GM12878 (cell line): ENCODE data around the gene LGALS9. TPM values are rescaled to one million over a fixed set of nuclear protein-coding genes. Genes with fewer than 3 reads are reported as not detected.

Source experiments
- ATAC-seq: fragments of 200-7000 bp; cut with Tn5 transposase; 3 replicates; pipeline ENCODE4 v1.9.1; 2020; ENCODE audit warnings: mild to moderate bottlenecking, moderate library complexity
- BruUV-seq: library from RNA; stranded (reverse); fragments of 400-500 nt; replicated peaks from 2 replicates; lab custom pipeline; 2021; lab: Mats Ljungman, UMichigan
- CTCF ChIA-PET: fragments of 300-600 bp; sonication (Branson Sonifier 250); formaldehyde crosslinking; extraction: SDS; loops from one replicate; lab custom pipeline; 2021; ENCODE audit warnings: inconsistent platforms; lab: Yijun Ruan, JAX
- POLR2A ChIA-PET: fragments of 350-600 bp; formaldehyde crosslinking; extraction: SDS; loops from one replicate; lab custom pipeline; 2021; ENCODE audit warnings: inconsistent platforms; lab: Charles Lee
- RAD21 ChIA-PET: fragments of 300-600 bp; sonication (Branson Sonifier 250); formaldehyde crosslinking; loops from one replicate; lab custom pipeline; 2023; ENCODE audit warnings: antibody characterized with exemption; ENCODE audit not compliant: unreplicated experiment; lab: Charles Lee
- SMC1A ChIA-PET: fragments of 300-600 bp; sonication (Branson Sonifier 250); formaldehyde crosslinking; loops from one replicate; lab custom pipeline; 2023; ENCODE audit not compliant: unreplicated experiment, uncharacterized antibody; lab: Charles Lee
- DNase-seq: peaks from one replicate; pipeline ENCODE4 v3.0.0-alpha.2; 2011; ENCODE audit warnings: low read depth, low spot score
- FAIRE-seq: peaks from 3 replicates; lab custom pipeline; 2011; peaks lifted over from hg19 to GRCh38; lab: Jason Lieb, UNC
- H2AFZ ChIP-seq: 2 replicates; pipeline ENCODE4 v1.6.0; 2011; ENCODE audit warnings: low read depth, low read length, control low read depth; ENCODE audit not compliant: control insufficient read depth
- H3K27ac ChIP-seq: 2 replicates; pipeline ENCODE4 v1.5.1; 2011; ENCODE audit warnings: control low read depth; ENCODE audit not compliant: control insufficient read depth, insufficient read depth
- H3K27me3 ChIP-seq, 2 experiments: replicated peaks in 1 of 2; 2 replicates each; pipeline versions ENCODE4 v1.6.0 to v1.6.1; 2011; ENCODE audit warnings: low read length in 1 of 2; ENCODE audit not compliant: control insufficient read depth in 2 of 2, insufficient read depth in 2 of 2
- H3K36me3 ChIP-seq, 2 experiments: 2 replicates each; pipeline ENCODE4 v1.5.1; 2011; ENCODE audit warnings: low read length in 1 of 2; ENCODE audit not compliant: control insufficient read depth in 2 of 2, insufficient read depth in 2 of 2
- H3K4me1 ChIP-seq: 2 replicates; pipeline ENCODE4 v1.6.1; 2011; ENCODE audit warnings: mild to moderate bottlenecking, low read length, moderate library complexity, mixed read lengths; ENCODE audit not compliant: control insufficient read depth, insufficient read depth
- H3K4me2 ChIP-seq: 2 replicates; pipeline ENCODE4 v1.6.0; 2011; ENCODE audit warnings: control low read depth; ENCODE audit not compliant: control insufficient read depth, insufficient read depth
- H3K4me3 ChIP-seq: fragments of 200-600 bp; sonication (generic); 2 replicates; pipeline ENCODE4 v1.5.1; 2016
- H3K79me2 ChIP-seq: 2 replicates; pipeline ENCODE4 v1.6.0; 2011; ENCODE audit warnings: low read length; ENCODE audit not compliant: control insufficient read depth, insufficient read depth
- H3K9ac ChIP-seq: 2 replicates; pipeline ENCODE4 v1.8.0; 2011; ENCODE audit warnings: low read length, control low read depth, mixed read lengths; ENCODE audit not compliant: control insufficient read depth, insufficient read depth
- H3K9me3 ChIP-seq: replicated peaks from 3 replicates; pipeline ENCODE4 v1.5.1; 2011; ENCODE audit warnings: mild to moderate bottlenecking, low read length; ENCODE audit not compliant: control insufficient read depth, insufficient read depth
- H4K20me1 ChIP-seq: 2 replicates; pipeline ENCODE4 v1.6.0; 2011; ENCODE audit not compliant: control insufficient read depth, insufficient read depth
- BACH1 ChIP-seq: fragments of 450-650 bp; IDR thresholded peaks from 2 replicates; pipeline ENCODE4 v1.6.1; 2017; ENCODE audit warnings: mild to moderate bottlenecking, borderline replicate concordance
- BMI1 ChIP-seq: fragments of 450-650 bp; IDR thresholded peaks from 2 replicates; pipeline ENCODE4 v1.6.1; 2016; ENCODE audit warnings: mild to moderate bottlenecking, moderate library complexity, borderline replicate concordance
- CBFB ChIP-seq: IDR thresholded peaks from 2 replicates; pipeline ENCODE4 v1.6.1; 2016; ENCODE audit warnings: antibody characterized with exemption, low read depth
- CEBPB ChIP-seq, 2 experiments: fragments of 150-350 bp in 1 of 2; IDR thresholded peaks; 2 replicates each; pipeline ENCODE4 v1.6.1; 2012 to 2014; ENCODE audit warnings: low read depth in 2 of 2, low read length in 2 of 2, borderline replicate concordance in 1 of 2, inconsistent platforms in 1 of 2
- CREB1 ChIP-seq: IDR thresholded peaks from 2 replicates; pipeline ENCODE4 v1.6.1; 2012; ENCODE audit warnings: low read depth, mild to moderate bottlenecking, inconsistent platforms
- E2F4 ChIP-seq: IDR thresholded peaks from 2 replicates; pipeline ENCODE4 v1.6.1; 2012; ENCODE audit warnings: low read depth, low read length, improper control_type of control experiment
- ESRRA ChIP-seq: IDR thresholded peaks from 2 replicates; pipeline ENCODE4 v1.6.1; 2012; ENCODE audit warnings: mild to moderate bottlenecking, low read length, improper control_type of control experiment
- GATAD2B ChIP-seq: fragments of 450-650 bp; conservative IDR thresholded peaks from 2 replicates; pipeline ENCODE4 v1.6.1; 2017; ENCODE audit warnings: low read depth, mild to moderate bottlenecking, moderate library complexity
- HDGF ChIP-seq: fragments of 450-650 bp; IDR thresholded peaks from 2 replicates; pipeline ENCODE4 v1.6.1; 2016; ENCODE audit warnings: antibody characterized with exemption
- KDM1A ChIP-seq: fragments of 200-600 bp; sonication (generic); IDR thresholded peaks from 2 replicates; pipeline ENCODE4 v1.6.1; 2016; ENCODE audit warnings: borderline replicate concordance
- MEF2B ChIP-seq: fragments of 450-650 bp; IDR thresholded peaks from 2 replicates; pipeline ENCODE4 v1.6.1; 2018; ENCODE audit warnings: mild to moderate bottlenecking, moderate library complexity; ENCODE audit not compliant: partially characterized antibody, poor library complexity, severe bottlenecking
- MTA2 ChIP-seq: fragments of 450-650 bp; IDR thresholded peaks from 2 replicates; pipeline ENCODE4 v1.6.1; 2016; ENCODE audit warnings: low read depth, mild to moderate bottlenecking, moderate library complexity
- PAX5 ChIP-seq: IDR thresholded peaks from 2 replicates; pipeline ENCODE4 v1.6.1; 2011; ENCODE audit warnings: low read depth, low read length, borderline replicate concordance
- RCOR1 ChIP-seq: conservative IDR thresholded peaks from 2 replicates; pipeline ENCODE4 v1.6.1; 2012; ENCODE audit warnings: low read depth, low read length, improper control_type of control experiment
- SREBF1 ChIP-seq: IDR thresholded peaks from 2 replicates; pipeline ENCODE4 v1.6.1; 2012; ENCODE audit warnings: mild to moderate bottlenecking, low read length
- WGBS: methylation state at CpG from one replicate; pipeline ENCODE4 v1.1.6; 2016; ENCODE audit warnings: low lambda C conversion rate; ENCODE audit not compliant: insufficient replicate concordance, insufficient coverage; ENCODE audit errors: missing lambda C conversion rate; 5-methylcytosine and 5-hydroxymethylcytosine counted together
- in situ Hi-C: fragments of 300-500 bp; cut with MboI; formaldehyde crosslinking; loops from 9 replicates; pipeline ENCODE4 v1.14.3; 2018; ENCODE audit warnings: mixed read lengths
- intact Hi-C: fragments of 100-400 bp; cut with micrococcal nuclease; formaldehyde crosslinking; loops from one replicate; pipeline ENCODE4 v1.14.2; 2022; ENCODE audit not compliant: unreplicated experiment
- polyA plus RNA-seq, 11 experiments: library from polyadenylated mRNA; depleted of rRNA in 4 of 11; unstranded in 6 of 11; stranded (reverse) in 5 of 11; fragments of >200 nt; fragmentation: Nextera tagmentation in 4 of 11; fragmentation: Illumina TruSeq in 1 of 11; extraction: Ambion mirVana in 4 of 11; extraction: Trizol in 1 of 11; gene quantifications; 1 replicate in 1 of 11; 2 replicates in 10 of 11; pipeline versions ENCODE4 v1.2.1 to v1.2.3, GENCODE V29; 2011 to 2016; ENCODE audit warnings: inconsistent platforms in 2 of 11, missing spikeins in 2 of 11, low read depth in 1 of 11
- total RNA-seq, 4 experiments: library from RNA; depleted of rRNA in 3 of 4; stranded (reverse); fragments of >200 nt in 3 of 4; fragmentation: Illumina TruSeq in 1 of 4; extraction: Trizol in 1 of 4; gene quantifications; 2 replicates each; pipeline versions ENCODE4 v1.2.1 to v1.2.3, GENCODE V29; 2013 to 2021

Gene LGALS9
- total and polyA plus RNA-seq, 10 of the 15 experiments (the other 5 are each of a cell fraction or from before 2014, with no cell fraction given): 22.5 to 294 (median 155) TPM

DNA sequence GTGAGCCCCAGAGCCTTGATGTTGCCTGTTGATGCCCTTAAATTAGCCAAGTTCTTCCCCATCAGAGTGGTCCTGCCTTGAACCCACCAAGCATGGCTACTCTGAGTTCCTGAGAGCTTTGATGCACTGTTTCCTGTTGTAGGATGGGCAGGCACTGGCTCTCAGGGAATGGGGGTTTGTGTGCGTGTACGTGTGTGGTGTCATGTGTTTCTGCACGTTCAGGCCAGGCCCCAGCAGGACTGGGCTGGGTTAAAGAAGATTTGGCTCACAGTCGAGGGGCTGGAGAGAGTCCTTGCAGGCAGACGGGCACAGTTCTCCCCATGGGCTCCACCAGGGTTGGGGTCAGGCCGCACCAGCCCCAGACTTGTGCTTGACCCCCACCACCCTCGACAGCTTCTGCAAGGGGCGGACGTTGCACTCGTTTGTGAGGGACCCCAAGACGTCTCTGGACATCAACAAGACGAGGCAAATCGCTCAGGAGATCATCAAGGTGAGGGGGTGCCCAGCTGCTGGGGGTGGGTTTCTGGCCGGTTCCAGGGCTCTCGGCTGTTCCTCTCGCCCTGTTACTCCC lies 23.4 kb upstream of the LGALS9 start:
- Histone ChIP-seq H3K9me3 (no peaks in the 10 kb centered on the region), H4K20me1 (no peaks in the 10 kb centered on the region), H3K27ac (no peak overlapping the region), H3K9ac (no peak overlapping the region), H3K4me1 (peaks cover 5% of the 10 kb centered on the region; the same call in 1 of the 2 replicates), H3K4me2 (no peak overlapping the region), H3K27me3 (no peaks in the 10 kb centered on the region), H3K36me3 (peaks cover 16 to 44% of the 10 kb centered on the region in 2 experiments)
- ChIA-PET CTCF (interaction anchor here (1.2 to 4.3 kb wide), 5 partner anchors 8 to 228 kb away, joined by 3 to 16 read pairs (median 5); no protein-coding TSS in a partner anchor), RAD21 (interaction anchor here (0.8 to 1.3 kb wide), 2 partner anchors 8 to 43 kb away, joined by 4 to 9 read pairs; no protein-coding TSS in a partner anchor)
- no peak for ATAC-seq
- BruUV-seq: no TSS peak
- no peak for TF ChIP-seq BMI1
- no peak for TF ChIP-seq SREBF1
- TF ChIP-seq, all 136 proteins: peak for 0
- ChIA-PET SMC1A (interaction anchor here (2.4 kb wide), 1 partner anchor 43 kb away, joined by 6 read pairs; no protein-coding TSS in a partner anchor), POLR2A (no interaction called here)
- no peaks in the 10 kb centered on the region for H3K79me2 ChIP-seq
- no peak for FAIRE-seq
- in situ Hi-C loops: loop anchor here (5.0 to 10.0 kb wide), 3 partner anchors 47 to 370 kb away; no protein-coding TSS in a partner anchor
- WGBS: 88% methylated on average over 16 of the region's 16 CpGs
- no peak overlapping the region for H2AFZ ChIP-seq
- intact Hi-C loops: no loop called here
- H3K4me3 ChIP-seq: no peak overlapping the region
- DNase-seq: no peak

- peaks cover 20 to 48% of the 10 kb centered on the region in 2 experiments for H3K36me3 ChIP-seq
- in situ Hi-C loops: loop anchor here (5.0 to 10.0 kb wide), 3 partner anchors 46 to 371 kb away; no protein-coding TSS in a partner anchor
- no peaks in the 10 kb centered on the region for H4K20me1 ChIP-seq
- H3K79me2 ChIP-seq: no peaks in the 10 kb centered on the region
- ChIA-PET POLR2A (no interaction called here), CTCF (interaction anchor here (1.1 to 4.3 kb wide), 9 partner anchors 9 to 249 kb away, joined by 3 to 16 read pairs (median 4); no protein-coding TSS in a partner anchor), RAD21 (interaction anchor here (0.8 to 1.5 kb wide), 3 partner anchors 9 to 46 kb away, joined by 4 to 9 read pairs (median 5); no protein-coding TSS in a partner anchor), SMC1A (interaction anchor here (0.6 to 2.4 kb wide), 3 partner anchors 9 to 153 kb away, joined by 3 to 6 read pairs (median 3); partner anchors contain the start of gene KSR1)
- no peak overlapping the region for H3K27ac ChIP-seq
- no peak overlapping the region for H3K4me2 ChIP-seq
- ATAC-seq: peak; percentile 12; the same call in 2 of the 3 replicates
- H3K27me3 ChIP-seq: no peaks in the 10 kb centered on the region
- H3K9ac ChIP-seq: no peak overlapping the region
- no peaks in the 10 kb centered on the region for H3K9me3 ChIP-seq
- intact Hi-C loops: no loop called here
- no peak overlapping the region for H3K4me3 ChIP-seq
- no TSS peak for BruUV-seq
- no peak overlapping the region for H2AFZ ChIP-seq
- no peaks in the 10 kb centered on the region for H3K4me1 ChIP-seq
- no peak for FAIRE-seq
- WGBS: 67% methylated on average over 11 of the region's 11 CpGs
- no peak for DNase-seq
- TF ChIP-seq HDGF (no peak), RCOR1 (no peak), CEBPB (IDR thresholded peaks at IDR 0.05; ENCODE audit: borderline replicate concordance in 1 of 2, low read depth in 2 of 2, low read length in 2 of 2) (no peak), GATAD2B (no peak), CBFB (no peak), BACH1 (no peak), MEF2B (no peak), KDM1A (no peak), E2F4 (no peak), MTA2 (no peak), PAX5 (no peak), ESRRA (no peak), CREB1 (no peak)
Observed at GRCh38 chr17:27608328-27609230, 22.4 kb upstream of the LGALS9 start.
